22Rv1 (cell line): ENCODE results near the gene HECW1.

Experiments
- H3K27ac ChIP-seq: fragments of 450-650 bp; 2 replicates; pipeline ENCODE4 v1.5.1; 2017
- CTCF ChIP-seq: fragments of 450-650 bp; IDR thresholded peaks from 2 replicates; pipeline ENCODE4 v1.5.1; 2017; ENCODE audit warnings: mild to moderate bottlenecking
- ZFX ChIP-seq: fragments of 450-650 bp; IDR thresholded peaks from 2 replicates; pipeline ENCODE4 v1.6.1; 2017; ENCODE audit warnings: antibody characterized with exemption, borderline replicate concordance

Gene HECW1

GRCh38 chr7:43465581-43466554, 353.4 kb downstream of the HECW1 start:
- no peak overlapping the region for H3K27ac ChIP-seq
- no peak for TF ChIP-seq CTCF
- TF ChIP-seq ZFX, result no peak

- TF ChIP-seq CTCF (no peak), ZFX (no peak)
Measured at GRCh38 chr7:43467406-43467805, 355.0 kb downstream of the HECW1 start.

GRCh38 chr7:43467846-43468245, 355.4 kb downstream of the HECW1 start:
- no peak overlapping the region for H3K27ac ChIP-seq
- TF ChIP-seq ZFX, result no peak
- TF ChIP-seq CTCF, result no peak

More at GRCh38 chr7:43467406-43467805, 355.0 kb downstream of the HECW1 start:
- H3K27ac ChIP-seq, result no peak overlapping the region

GRCh38 chr7:43469051-43469450, 356.6 kb downstream of the HECW1 start:
- no peak for TF ChIP-seq ZFX
- TF ChIP-seq CTCF, result no peak

GRCh38 chr7:43470110-43470509, 357.7 kb downstream of the HECW1 start:
- no peak overlapping the region for H3K27ac ChIP-seq
- TF ChIP-seq CTCF (no peak), ZFX (no peak)

More at GRCh38 chr7:43469051-43469450, 356.6 kb downstream of the HECW1 start:
- H3K27ac ChIP-seq, result no peak overlapping the region

- TF ChIP-seq ZFX (no peak), CTCF (no peak)
- H3K27ac ChIP-seq, result no peak overlapping the region
Measured at GRCh38 chr7:43475983-43476382, 363.5 kb downstream of the HECW1 start.

GRCh38 chr7:43476896-43477295, 364.4 kb downstream of the HECW1 start:
- no peak overlapping the region for H3K27ac ChIP-seq
- TF ChIP-seq ZFX (no peak), CTCF (no peak)
